SK-N-SH (cell line): ENCODE results near the gene KRT85. TPM values are rescaled to one million over a fixed set of nuclear protein-coding genes. Genes with fewer than 3 reads are reported as not detected.

Experiments used
- CTCF ChIA-PET: fragments of 300-600, 350-600 bp; formaldehyde crosslinking; extraction: SDS; loops from one replicate; lab custom pipeline; 2021; lab: Yijun Ruan, JAX
- POLR2A ChIA-PET: fragments of 350-600 bp; sonication (Branson Sonifier 250); formaldehyde crosslinking; extraction: SDS; loops from one replicate; lab custom pipeline; 2020; ENCODE audit warnings: antibody characterized with exemption, inconsistent platforms; lab: Yijun Ruan, JAX
- DNase-seq: peaks from one replicate; pipeline ENCODE4 v3.0.0; 2012
- H2AFZ ChIP-seq: fragments of 200-600 bp; sonication (generic); 2 replicates; pipeline ENCODE4 v1.8.1; 2016; ENCODE audit warnings: antibody characterized with exemption, mild to moderate bottlenecking, low read depth
- H3F3A ChIP-seq: fragments of 200-600 bp; sonication (generic); replicated peaks from 2 replicates; pipeline ENCODE3; 2016; ENCODE audit warnings: antibody characterized with exemption, mild to moderate bottlenecking; ENCODE audit not compliant: insufficient read depth
- H3K27ac ChIP-seq, 2 experiments: fragments of 200-500 bp in 1 of 2; fragments of 200-600 bp in 1 of 2; sonication (Bioruptor generic) in 1 of 2; sonication (generic), shearing (Covaris generic) in 1 of 2; 2 replicates each; pipeline versions ENCODE4 v1.5.1 to v1.6.1; 2014 to 2016; ENCODE audit warnings: low read depth in 2 of 2, inconsistent platforms in 1 of 2, low read length in 1 of 2, mild to moderate bottlenecking in 1 of 2, mixed read lengths in 1 of 2
- H3K27me3 ChIP-seq: fragments of 200-600 bp; sonication (generic), shearing (Covaris generic); 2 replicates; pipeline ENCODE4 v1.6.1; 2016; ENCODE audit warnings: mixed run types; ENCODE audit not compliant: insufficient read depth
- H3K36me3 ChIP-seq, 2 experiments: fragments of 200-500 bp in 1 of 2; fragments of 200-600 bp in 1 of 2; sonication (Bioruptor generic) in 1 of 2; sonication (generic) in 1 of 2; replicated peaks in 1 of 2; 2 replicates each; pipeline versions ENCODE3 to v1.5.1; 2014 to 2016; ENCODE audit warnings: low read length in 1 of 2, mild to moderate bottlenecking in 1 of 2; ENCODE audit not compliant: insufficient read depth in 2 of 2, control insufficient read depth in 1 of 2
- H3K4me1 ChIP-seq, 2 experiments: fragments of 200-500 bp in 1 of 2; fragments of 200-600 bp in 1 of 2; sonication (Bioruptor generic) in 1 of 2; sonication (generic), shearing (Covaris generic) in 1 of 2; 2 replicates each; pipeline versions ENCODE4 v1.5.1 to v1.6.1; 2014 to 2016; ENCODE audit warnings: low read depth in 1 of 2, low read length in 1 of 2, mixed run types in 1 of 2; ENCODE audit not compliant: insufficient read depth in 2 of 2, control insufficient read depth in 1 of 2
- H3K4me2 ChIP-seq: fragments of 200-600 bp; sonication (generic), shearing (Covaris generic); 2 replicates; pipeline ENCODE4 v1.6.1; 2017; ENCODE audit warnings: mixed run types
- H3K4me3 ChIP-seq, 2 experiments: fragments of 200-500 bp in 1 of 2; fragments of 200-600 bp in 1 of 2; sonication (Bioruptor generic) in 1 of 2; sonication (generic), shearing (Covaris generic) in 1 of 2; 2 replicates each; pipeline versions ENCODE4 v1.5.1 to v1.8.1; 2014 to 2016; ENCODE audit warnings: low read depth in 2 of 2, inconsistent platforms in 1 of 2, low read length in 1 of 2, mild to moderate bottlenecking in 1 of 2, mixed read lengths in 1 of 2, moderate library complexity in 1 of 2
- H3K79me2 ChIP-seq: fragments of 200-600 bp; sonication (generic); 2 replicates; pipeline ENCODE4 v1.8.1; 2017; ENCODE audit warnings: mild to moderate bottlenecking; ENCODE audit not compliant: insufficient read depth
- H3K9ac ChIP-seq: fragments of 200-600 bp; sonication (generic); 2 replicates; pipeline ENCODE4 v1.6.1; 2017; ENCODE audit warnings: mixed run types
- H3K9me2 ChIP-seq: fragments of 200-600 bp; sonication (generic); 2 replicates; pipeline ENCODE4 v1.6.1; 2017; ENCODE audit warnings: mixed run types
- H3K9me3 ChIP-seq: fragments of 200-600 bp; sonication (generic); 2 replicates; pipeline ENCODE4 v1.6.1; 2017; ENCODE audit warnings: mixed run types, mild to moderate bottlenecking, moderate library complexity
- H4K20me1 ChIP-seq: fragments of 200-600 bp; sonication (generic); 2 replicates; pipeline ENCODE4 v1.6.1; 2017; ENCODE audit warnings: mild to moderate bottlenecking, mixed run types; ENCODE audit not compliant: insufficient read depth
- CHD2 ChIP-seq: fragments of 150-350 bp; IDR thresholded peaks from 2 replicates; pipeline ENCODE4 v1.6.1; 2018; ENCODE audit warnings: low read length; ENCODE audit not compliant: partially characterized antibody
- FOSL2 ChIP-seq: IDR thresholded peaks from 2 replicates; pipeline ENCODE4 v1.4.0; 2012; ENCODE audit warnings: low read depth, mild to moderate bottlenecking, moderate library complexity, borderline replicate concordance
- FOXJ3 ChIP-seq: sonication (generic); formaldehyde crosslinking; IDR thresholded peaks from 2 replicates; pipeline ENCODE4 v1.5.1; 2020; ENCODE audit warnings: mild to moderate bottlenecking, missing genetic modification reagents
- GABPA ChIP-seq: IDR thresholded peaks from 2 replicates; pipeline ENCODE4 v1.4.0; 2012; ENCODE audit warnings: low read depth, mild to moderate bottlenecking
- MEF2A ChIP-seq: IDR thresholded peaks from 2 replicates; pipeline ENCODE4 v1.4.0; 2012; ENCODE audit warnings: low read depth, borderline replicate concordance
- NRF1 ChIP-seq: IDR thresholded peaks from 2 replicates; pipeline ENCODE4 v1.6.1; 2012; ENCODE audit warnings: low read depth, mild to moderate bottlenecking, low read length
- RCOR1 ChIP-seq: fragments of 150-350 bp; IDR thresholded peaks from 2 replicates; pipeline ENCODE4 v1.6.1; 2017; ENCODE audit warnings: antibody characterized with exemption, low read length
- RFX5 ChIP-seq: IDR thresholded peaks from 2 replicates; pipeline ENCODE4 v1.6.1; 2012; ENCODE audit warnings: mild to moderate bottlenecking, improper control_type of control experiment, low read length
- SMC3 ChIP-seq: IDR thresholded peaks from 2 replicates; pipeline ENCODE4 v1.6.1; 2012; ENCODE audit warnings: low read depth, low read length, improper control_type of control experiment
- TEAD4 ChIP-seq: IDR thresholded peaks from 2 replicates; pipeline ENCODE4 v1.4.0; 2012; ENCODE audit warnings: mild to moderate bottlenecking, borderline replicate concordance; ENCODE audit not compliant: insufficient read depth
- YY1 ChIP-seq: IDR thresholded peaks from 2 replicates; pipeline ENCODE4 v1.4.0; 2012; ENCODE audit warnings: low read depth, mild to moderate bottlenecking
- WGBS: methylation state at CpG from one replicate; pipeline ENCODE4 v1.1.6; 2017; ENCODE audit warnings: low lambda C conversion rate; 5-methylcytosine and 5-hydroxymethylcytosine counted together
- polyA plus RNA-seq, 3 experiments: library from polyadenylated mRNA; depleted of rRNA; stranded (reverse); fragments of >200 nt; gene quantifications; 2 replicates each; pipeline ENCODE4 v1.2.3, GENCODE V29; 2012
- TF ChIP-seq, protein P1 (sequence below): fragments of 150-350 bp; IDR thresholded peaks from 2 replicates; pipeline ENCODE4 v1.6.1; 2016; ENCODE audit warnings: mild to moderate bottlenecking, low read depth, low read length

Gene KRT85
- not detected in 2 replicates for polyA plus RNA-seq (2012; rRNA removed)
- polyA plus RNA-seq (2012; cell fraction: cytosol; rRNA removed) = not detected in 2 replicates
- not detected in 2 replicates for polyA plus RNA-seq (2012; cell fraction: nucleus; rRNA removed)

DNA sequence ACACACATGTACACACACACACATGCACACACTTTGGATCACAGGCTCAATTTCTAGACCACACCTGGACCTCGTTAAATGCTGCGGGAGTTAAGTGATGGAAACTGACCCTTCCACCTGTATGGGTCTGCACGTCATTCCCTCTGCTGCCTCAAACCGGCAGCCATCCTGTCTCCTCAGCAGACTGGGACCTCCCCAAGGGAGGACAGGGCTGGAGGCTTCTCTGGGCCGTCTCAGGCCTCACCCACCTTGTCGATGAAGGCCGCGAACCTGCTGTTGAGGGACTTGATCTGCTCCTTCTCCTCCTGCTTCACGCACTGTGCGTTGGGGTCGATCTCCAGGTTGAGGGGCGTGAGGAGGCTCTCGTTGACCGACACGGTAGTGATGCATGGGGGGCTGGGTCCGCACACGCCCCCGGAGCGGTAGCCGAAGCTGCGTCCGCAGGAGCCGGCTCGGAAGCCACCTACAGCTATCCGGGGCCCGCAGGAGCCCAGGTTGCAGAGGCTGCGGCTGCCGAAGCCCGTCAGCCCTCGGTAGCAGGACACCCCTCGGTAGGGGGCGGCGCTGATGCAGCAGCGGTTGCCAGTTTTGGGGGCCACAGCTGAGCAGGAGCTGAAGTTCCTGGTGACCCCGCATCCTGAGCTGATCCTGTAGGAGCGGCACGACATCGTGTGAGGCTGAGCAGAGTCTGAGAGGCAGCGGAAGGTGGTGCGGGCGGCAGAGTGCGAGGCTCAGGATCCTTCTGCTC is at the start of gene KRT85:
TSS of gene KRT85 (minus strand) at position 744 of the 748 bp plus-strand sequence. CDS start at position 668, 76 bp downstream.
- Histone ChIP-seq H3K9ac (no peak within 1 kb of the TSS), H3K79me2 (no peaks in the 10 kb centered on the region)

DNA sequence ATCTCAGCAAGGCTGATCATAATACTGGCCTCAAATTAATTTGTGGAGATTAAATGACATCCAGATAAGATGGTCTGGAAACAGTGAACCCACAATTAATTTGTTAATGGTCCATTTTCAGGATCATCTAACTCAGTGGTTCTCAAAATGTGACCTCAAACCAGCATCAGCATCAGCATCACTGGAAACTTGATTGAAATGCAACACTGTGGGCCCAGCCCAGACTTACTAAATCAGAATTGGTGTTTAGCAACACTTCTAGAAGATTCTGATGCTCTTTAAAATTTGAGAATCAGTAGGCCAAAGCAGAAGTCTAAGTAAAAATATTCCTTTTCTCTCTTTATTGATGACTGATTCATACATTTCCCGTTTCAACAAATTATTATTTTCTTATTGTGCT is 49.5 kb upstream of the KRT85 start:
- DNase-seq = no peak
- POLR2A ChIA-PET = no interaction called here
- no peak overlapping the region for H3K27ac ChIP-seq
- TF ChIP-seq RCOR1 (no peak), RFX5 (no peak), CHD2 (no peak)
- H3K4me2 ChIP-seq = no peak overlapping the region
- H3K4me3 ChIP-seq = no peak overlapping the region
- peaks cover 13% of the 10 kb centered on the region; the same call in 1 of the 2 replicates for H3K27me3 ChIP-seq
- no peaks in the 10 kb centered on the region for H3K9me3 ChIP-seq
- no peaks in the 10 kb centered on the region for H3F3A ChIP-seq
- no peaks in the 10 kb centered on the region for H3K79me2 ChIP-seq
- no peaks in the 10 kb centered on the region for H3K36me3 ChIP-seq
- no peaks in the 10 kb centered on the region for H3K9me2 ChIP-seq
- WGBS = 41% methylated on average over 1 of the region's 1 CpG
- CTCF ChIA-PET = interaction anchor here (1.2 kb wide), 1 partner anchor 10 kb away, joined by 3 read pairs; no protein-coding TSS in a partner anchor
- no peak overlapping the region for H2AFZ ChIP-seq
- H3K4me1 ChIP-seq = peaks cover 0 to 5% of the 10 kb centered on the region in 2 experiments; a peak in 1 of 4 replicates
- no peaks in the 10 kb centered on the region for H4K20me1 ChIP-seq
- H3K9ac ChIP-seq = no peak overlapping the region

More for the DNA sequence above, at the start of gene KRT85:
- TF ChIP-seq FOXJ3 (CRISPR knock-in tag) = no peak
- TF ChIP-seq, protein P1, sequence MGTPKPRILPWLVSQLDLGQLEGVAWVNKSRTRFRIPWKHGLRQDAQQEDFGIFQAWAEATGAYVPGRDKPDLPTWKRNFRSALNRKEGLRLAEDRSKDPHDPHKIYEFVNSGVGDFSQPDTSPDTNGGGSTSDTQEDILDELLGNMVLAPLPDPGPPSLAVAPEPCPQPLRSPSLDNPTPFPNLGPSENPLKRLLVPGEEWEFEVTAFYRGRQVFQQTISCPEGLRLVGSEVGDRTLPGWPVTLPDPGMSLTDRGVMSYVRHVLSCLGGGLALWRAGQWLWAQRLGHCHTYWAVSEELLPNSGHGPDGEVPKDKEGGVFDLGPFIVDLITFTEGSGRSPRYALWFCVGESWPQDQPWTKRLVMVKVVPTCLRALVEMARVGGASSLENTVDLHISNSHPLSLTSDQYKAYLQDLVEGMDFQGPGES = no peak
- no peak for TF ChIP-seq GABPA
- no peak for TF ChIP-seq MEF2A
- TF ChIP-seq SMC3 = no peak
- TF ChIP-seq NRF1 = no peak
- no peak for TF ChIP-seq RFX5
- no peak for TF ChIP-seq TEAD4
- TF ChIP-seq FOSL2 = no peak
- TF ChIP-seq YY1 = no peak
- no peaks in the 10 kb centered on the region for H3K9me3 ChIP-seq
- 67% methylated on average over 30 of the region's 42 CpGs for WGBS
- H3K27me3 ChIP-seq = peaks cover 66% of the 10 kb centered on the region
- no peak within 1 kb of the TSS for H2AFZ ChIP-seq
- H3K36me3 ChIP-seq = no peaks in the 10 kb centered on the region
- ChIA-PET CTCF (interaction anchor here (0.9 to 6.4 kb wide), 3 partner anchors 513 to 614 kb away, joined by 6 to 34 read pairs (median 8); no protein-coding TSS in a partner anchor), POLR2A (no interaction called here)
- no peak for DNase-seq
- no peaks in the 10 kb centered on the region for H4K20me1 ChIP-seq
- no peaks in the 10 kb centered on the region for H3F3A ChIP-seq
- no peak within 1 kb of the TSS for H3K4me3 ChIP-seq
- H3K9me2 ChIP-seq = no peaks in the 10 kb centered on the region
- H3K27ac ChIP-seq = no peak within 1 kb of the TSS
- H3K4me1 ChIP-seq = no peaks in the 10 kb centered on the region
- no peak within 1 kb of the TSS for H3K4me2 ChIP-seq
